ENCODE data around the gene SYTL3.
"Not testable (repeated sequence)": the region's sequence is repeated elsewhere in the genome, so short reads cannot be mapped to it uniquely, and the experiment has no call there.

Gene SYTL3

DNA sequence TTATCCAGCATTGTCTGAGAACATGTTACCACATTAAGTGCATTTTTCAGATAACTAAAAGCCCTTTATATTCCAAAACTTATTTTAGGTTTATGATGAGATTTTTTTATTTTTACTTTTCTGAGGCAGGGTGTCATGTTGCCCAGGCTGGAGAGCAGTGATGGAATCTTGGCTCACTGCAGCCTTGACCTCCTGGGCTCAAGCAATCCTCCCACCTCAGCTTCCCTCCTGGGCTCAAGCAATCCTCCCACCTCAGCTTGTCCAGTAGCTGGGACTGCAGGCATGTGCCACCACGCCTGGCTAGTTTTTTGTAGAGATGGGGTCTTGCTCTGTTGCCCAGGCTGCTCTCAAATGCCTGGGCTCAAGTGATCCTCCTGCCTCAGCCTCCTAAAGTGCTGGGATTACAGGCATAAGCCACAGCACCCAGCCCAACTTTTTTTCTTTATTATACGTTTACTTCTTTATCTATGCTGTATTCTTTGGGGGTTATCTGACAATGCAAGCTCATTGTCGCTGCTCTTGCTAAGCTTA is 11.5 kb upstream of the SYTL3 start:
- no peak for DNase-seq (ENCODE audit: extremely low read depth in 1 of 2, low read depth in 1 of 2)

DNA sequence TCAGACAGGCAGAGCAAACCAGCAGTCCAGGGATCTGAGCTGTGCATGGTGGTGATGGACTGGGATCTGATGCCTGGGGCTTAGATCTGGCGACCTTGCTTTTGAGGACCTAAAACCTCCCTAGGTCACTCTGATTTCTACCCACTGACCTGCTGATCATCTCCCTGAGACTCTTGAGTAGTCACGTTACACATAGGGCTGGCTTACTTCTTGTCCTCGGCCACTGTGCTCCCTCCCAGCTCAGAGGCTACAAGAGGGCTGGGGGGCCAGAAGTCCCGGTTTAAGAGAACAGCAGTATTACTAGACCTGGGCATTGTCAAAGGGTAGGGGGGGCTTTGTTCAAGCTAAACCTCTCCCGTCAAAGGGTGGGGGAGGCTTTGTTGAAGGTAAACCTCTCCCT is 10.8 kb upstream of the SYTL3 start:
- DNase-seq (ENCODE audit: extremely low read depth in 1 of 2, low read depth in 1 of 2), result no peak

DNA sequence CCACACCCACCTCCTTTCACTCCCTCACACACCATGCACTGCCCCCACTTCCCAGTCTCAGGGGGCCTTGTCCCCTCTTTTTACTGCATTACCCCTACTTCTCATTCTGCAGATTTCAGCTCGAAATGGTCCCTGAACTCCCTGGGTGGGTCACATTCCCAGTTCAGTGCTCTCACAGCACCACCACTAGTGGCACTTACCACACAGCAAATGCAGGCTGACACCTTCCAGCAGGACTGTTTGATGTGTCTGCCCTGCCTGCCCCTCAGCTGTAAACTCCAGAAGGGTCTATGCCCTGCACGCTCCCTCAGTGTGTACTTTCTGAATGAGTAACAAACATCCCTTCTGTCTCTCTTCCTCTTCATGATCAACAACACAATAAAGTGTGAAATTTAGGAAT is 9.3 kb upstream of the SYTL3 start:
- DNase-seq (ENCODE audit: extremely low read depth in 1 of 2, low read depth in 1 of 2), result no peak

DNA sequence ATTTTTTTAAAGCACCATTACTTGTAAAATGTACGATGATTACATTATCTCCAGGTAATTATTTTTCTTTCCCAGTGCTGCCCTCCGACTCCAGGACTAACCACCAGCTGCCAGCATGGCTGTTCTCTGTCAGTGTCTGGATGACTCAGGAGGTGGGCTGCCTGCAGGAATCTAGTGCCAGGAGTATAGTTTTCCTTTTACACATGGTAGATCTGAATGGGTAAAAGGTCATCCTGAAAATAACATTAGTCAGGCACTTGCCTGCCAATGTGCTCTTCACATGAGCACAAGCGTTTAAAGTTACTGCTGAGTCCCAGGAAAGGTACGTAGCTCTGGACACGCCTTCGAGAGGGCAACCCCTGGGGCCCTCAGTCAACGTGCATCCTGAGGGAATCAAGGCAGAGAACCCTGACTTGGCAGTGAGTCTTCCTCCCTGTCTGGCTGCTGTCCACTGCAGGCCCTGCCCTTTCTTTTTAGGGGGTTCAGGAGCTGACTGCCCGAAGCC is 7.7 kb upstream of the SYTL3 start:
- no peak for DNase-seq (ENCODE audit: extremely low read depth in 1 of 2, low read depth in 1 of 2)

GRCh38 chr6:158643836-158644230 is 6.0 kb upstream of the SYTL3 start:
- DNase-seq (ENCODE audit: extremely low read depth in 1 of 2, low read depth in 1 of 2), result no peak

- DNase-seq (ENCODE audit: extremely low read depth in 1 of 2, low read depth in 1 of 2), result peak; percentile 83 to 89
These were observed 5.4 kb upstream of the SYTL3 start, which contains the start of gene DYNLT1 for GRCh38 chr6:158644231-158645063. Gene DYNLT1, minus strand, starts transcription at chr6:158644743. Its CDS starts 35 bp downstream, at chr6:158644708.

DNA sequence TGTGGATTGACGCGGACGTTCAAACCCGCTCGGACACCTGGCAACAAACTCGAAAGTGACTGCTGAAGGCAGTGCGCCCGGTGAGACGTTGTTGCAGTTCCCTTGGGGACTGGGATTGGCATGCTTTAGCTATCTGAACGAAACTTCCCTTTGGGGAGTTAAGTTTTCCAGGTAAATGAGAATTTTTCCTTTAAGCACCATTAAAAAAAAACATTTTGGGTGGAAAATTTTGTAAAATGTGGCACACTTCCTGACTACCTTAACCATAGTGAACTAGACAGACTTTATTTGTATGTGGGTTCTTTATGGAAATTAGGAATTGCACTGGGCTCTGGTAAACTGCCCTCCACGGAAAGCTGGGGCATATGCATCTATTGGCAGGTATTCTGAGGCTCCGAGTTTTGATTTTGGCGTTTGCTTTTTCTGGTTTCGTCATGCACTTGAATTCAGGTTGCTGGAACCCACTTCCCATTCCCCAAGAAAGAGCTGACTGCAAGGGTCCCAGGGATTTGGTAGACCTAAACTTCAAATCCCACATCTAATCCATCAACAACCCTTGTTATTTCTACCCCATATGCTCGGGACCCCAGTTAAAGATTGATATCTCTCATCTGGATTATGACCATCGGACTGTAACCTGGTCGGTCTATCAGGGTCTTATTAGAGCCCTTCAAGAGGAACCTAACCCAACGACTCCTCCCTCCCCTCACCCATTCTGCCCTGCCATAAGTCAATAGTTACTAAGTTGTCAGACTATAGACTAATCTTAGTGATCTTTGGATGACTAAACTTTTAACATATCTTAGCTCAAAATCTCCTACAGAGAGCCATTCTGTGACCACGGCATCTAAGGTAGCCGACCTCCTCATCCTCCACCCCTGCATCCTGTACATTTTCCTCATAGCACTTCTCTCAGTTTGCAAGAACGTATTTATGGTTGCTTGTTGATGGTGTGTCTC is 4.5 kb upstream of the SYTL3 start:
- DNase-seq (ENCODE audit: extremely low read depth in 1 of 2, low read depth in 1 of 2), result peak in 1 of 2 donors; percentile 38

- no peak for DNase-seq (ENCODE audit: extremely low read depth in 1 of 2, low read depth in 1 of 2)
These were observed 3.6 kb upstream of the SYTL3 start for GRCh38 chr6:158646023-158646910.

- DNase-seq (ENCODE audit: extremely low read depth in 1 of 2, low read depth in 1 of 2), result no peak
These were observed 2.4 kb upstream of the SYTL3 start for GRCh38 chr6:158647501-158647900.

DNA sequence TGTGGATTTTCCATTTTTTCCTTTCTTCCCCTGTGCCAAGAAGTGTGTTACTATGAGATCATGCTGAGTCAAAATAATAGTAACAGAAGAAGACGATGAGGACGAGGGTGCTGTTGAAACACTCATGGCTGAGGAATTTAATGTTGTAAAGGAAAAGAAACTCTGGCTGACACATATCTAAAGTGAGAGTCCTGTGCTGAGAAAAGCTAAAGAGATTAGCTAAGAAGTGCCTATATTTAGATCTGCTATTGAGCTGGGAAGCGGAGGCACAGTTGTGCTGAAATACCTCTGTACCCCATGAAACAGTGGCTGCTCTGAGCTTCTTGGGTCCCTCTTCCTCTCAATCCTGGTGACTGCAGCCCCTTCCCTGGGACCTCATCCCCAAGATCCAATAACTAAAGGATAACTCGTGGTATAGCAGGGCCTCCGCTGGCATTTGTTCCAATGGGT is 1.1 kb upstream of the SYTL3 start:
- no peak for DNase-seq (ENCODE audit: extremely low read depth in 1 of 2, low read depth in 1 of 2)

DNA sequence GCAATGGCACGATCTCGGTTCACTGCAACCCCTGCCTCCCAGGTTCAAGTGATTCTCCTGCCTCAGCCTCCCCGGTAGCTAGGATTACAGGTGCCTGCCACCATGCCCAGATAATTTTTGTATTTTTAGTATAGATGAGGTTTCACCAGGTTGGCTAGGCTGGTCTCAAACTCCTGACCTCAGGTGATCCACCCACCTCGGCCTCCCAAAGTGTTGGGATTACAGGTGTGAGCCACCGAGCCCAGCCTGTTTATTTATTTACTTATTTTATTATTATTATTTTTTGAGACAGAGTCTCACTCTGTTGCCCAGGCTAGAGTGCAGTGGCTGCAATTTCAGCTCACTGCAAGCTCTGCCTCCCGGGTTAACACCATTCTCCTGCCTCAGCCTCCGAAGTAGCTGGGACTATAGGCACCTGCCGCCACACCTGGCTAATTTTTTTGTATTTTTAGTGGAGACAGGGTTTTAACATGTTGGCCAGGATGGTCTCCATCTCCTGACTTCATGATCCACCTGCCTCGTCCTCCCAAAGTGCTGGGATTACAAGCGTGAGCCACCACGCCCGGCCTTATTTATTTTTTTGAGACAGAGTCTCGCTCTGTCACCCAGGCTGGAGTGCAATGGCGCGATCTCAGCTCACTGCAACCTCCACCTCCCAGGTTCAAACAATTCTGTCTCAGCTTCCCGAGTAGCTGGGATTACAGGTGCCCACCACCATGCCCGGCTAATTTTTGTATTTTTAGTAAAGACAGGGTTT is 2.3 kb downstream of the SYTL3 start:
- not testable (repeated sequence) for DNase-seq (ENCODE audit: extremely low read depth in 1 of 2, low read depth in 1 of 2)

GRCh38 chr6:158653577-158654354 is 3.9 kb downstream of the SYTL3 start:
- DNase-seq (ENCODE audit: extremely low read depth in 1 of 2, low read depth in 1 of 2), result peak; percentile 76 to 90

DNA sequence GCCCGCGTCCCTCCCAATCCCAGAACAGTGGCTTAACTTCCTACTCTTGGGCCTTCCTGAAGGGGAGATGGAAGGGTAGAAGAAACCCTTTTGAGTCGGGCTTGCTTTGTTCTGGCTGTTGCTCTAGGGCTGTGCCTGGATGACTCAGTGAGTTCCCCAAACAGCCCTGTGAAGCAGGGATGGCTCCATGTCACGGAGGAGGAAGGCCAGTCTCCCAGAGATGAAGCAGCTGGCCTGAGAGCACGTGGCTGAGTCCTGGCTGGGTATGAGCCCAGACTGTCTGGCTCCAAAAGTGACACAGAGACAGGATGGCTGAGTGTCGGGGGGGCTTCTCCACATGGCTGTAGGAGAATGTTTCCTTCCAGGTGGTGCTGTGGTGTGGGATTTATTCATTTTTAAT is 4.6 kb downstream of the SYTL3 start:
- DNase-seq (ENCODE audit: extremely low read depth in 1 of 2, low read depth in 1 of 2), result no peak

DNA sequence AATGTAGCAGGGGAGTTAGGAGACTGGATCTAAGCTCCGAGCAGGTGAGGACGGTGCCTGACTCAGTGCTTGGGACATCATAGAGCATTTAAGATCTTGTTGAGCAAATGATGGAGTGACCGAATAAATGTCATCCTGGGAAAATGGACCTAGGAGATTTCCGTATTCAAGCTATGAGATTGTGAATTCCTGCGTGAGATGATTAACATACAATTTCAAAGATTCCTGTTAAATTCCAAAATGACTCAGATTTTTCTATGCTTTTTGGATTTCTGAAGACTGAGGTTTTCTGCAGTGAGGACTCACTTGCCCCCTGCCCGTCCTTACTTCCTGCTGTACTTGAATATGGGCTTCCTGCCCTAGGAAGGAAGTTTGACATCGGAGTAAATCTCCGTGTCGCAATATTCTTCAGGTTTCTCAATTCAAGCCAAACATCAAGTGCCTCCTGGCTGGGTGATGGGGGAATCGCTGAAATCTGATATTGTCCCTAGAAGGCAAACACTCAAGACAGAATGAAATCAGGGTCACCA is 5.2 kb downstream of the SYTL3 start:
- no peak for DNase-seq (ENCODE audit: extremely low read depth in 1 of 2, low read depth in 1 of 2)

GRCh38 chr6:158655569-158656450 is 6.0 kb downstream of the SYTL3 start:
- DNase-seq (ENCODE audit: extremely low read depth in 1 of 2, low read depth in 1 of 2), result no peak

- not testable (repeated sequence) for DNase-seq (ENCODE audit: extremely low read depth in 1 of 2, low read depth in 1 of 2)
These were observed 7.1 kb downstream of the SYTL3 start for GRCh38 chr6:158656986-158657385.

DNA sequence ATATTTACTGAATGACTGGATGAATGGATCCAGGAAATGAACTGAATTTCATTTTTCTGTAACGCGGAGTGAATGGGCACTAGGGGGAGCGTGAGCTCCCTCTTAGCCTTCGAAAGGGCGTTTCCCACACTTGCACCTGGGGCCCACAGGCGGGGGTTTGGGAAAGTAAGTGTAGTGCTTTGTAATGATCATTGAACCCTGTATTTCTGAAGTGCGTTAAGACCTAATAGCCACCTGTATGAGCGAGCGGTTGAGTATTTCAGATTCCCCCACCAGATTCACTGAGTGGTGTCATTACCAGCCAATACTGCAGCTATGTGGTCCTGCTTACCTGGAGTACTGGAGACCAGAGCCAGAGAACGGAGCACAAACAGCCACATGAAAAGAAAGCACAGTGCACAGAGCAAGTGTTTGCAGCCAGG is 10.5 kb downstream of the SYTL3 start:
- DNase-seq (ENCODE audit: extremely low read depth in 1 of 2, low read depth in 1 of 2), result no peak

All from stimulated activated CD8-positive, alpha-beta memory T cell treated with anti-CD3 and anti-CD28 coated beads, Interleukin-7, amount 100 ng/mL, for 48 hours (primary cell).